ENCODE measurements around the gene FKBP4.

DNA sequence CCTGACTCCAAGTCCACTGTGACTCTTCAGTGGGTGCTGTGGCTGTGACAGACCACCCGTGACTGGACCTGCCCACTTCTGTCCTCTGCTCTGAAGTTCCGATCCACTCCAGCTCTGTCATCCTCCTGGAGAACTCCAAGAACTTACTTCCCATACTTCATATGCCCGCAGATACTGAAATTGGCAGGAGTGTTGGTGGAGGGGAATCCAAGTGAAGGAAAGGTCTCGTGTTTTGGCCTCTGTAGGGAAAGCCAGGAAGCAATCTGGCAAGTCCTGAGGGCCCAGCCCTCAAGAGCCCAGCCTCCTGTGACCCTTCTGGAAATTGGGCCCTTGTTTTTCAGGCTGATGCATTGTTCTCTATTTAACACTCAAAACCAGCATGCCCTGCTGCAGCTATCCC lies 22.4 kb upstream of the FKBP4 start:
- TF ChIP-seq POLR2A (IDR thresholded peaks at IDR 0.05), result no peak
- TF ChIP-seq, protein P1, sequence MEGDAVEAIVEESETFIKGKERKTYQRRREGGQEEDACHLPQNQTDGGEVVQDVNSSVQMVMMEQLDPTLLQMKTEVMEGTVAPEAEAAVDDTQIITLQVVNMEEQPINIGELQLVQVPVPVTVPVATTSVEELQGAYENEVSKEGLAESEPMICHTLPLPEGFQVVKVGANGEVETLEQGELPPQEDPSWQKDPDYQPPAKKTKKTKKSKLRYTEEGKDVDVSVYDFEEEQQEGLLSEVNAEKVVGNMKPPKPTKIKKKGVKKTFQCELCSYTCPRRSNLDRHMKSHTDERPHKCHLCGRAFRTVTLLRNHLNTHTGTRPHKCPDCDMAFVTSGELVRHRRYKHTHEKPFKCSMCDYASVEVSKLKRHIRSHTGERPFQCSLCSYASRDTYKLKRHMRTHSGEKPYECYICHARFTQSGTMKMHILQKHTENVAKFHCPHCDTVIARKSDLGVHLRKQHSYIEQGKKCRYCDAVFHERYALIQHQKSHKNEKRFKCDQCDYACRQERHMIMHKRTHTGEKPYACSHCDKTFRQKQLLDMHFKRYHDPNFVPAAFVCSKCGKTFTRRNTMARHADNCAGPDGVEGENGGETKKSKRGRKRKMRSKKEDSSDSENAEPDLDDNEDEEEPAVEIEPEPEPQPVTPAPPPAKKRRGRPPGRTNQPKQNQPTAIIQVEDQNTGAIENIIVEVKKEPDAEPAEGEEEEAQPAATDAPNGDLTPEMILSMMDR (IDR thresholded peaks at IDR 0.05), result no peak
